Liver (tissue), 3 donors: ENCODE data around the gene ST7.

Experiments used
- EGR1 ChIP-seq, 2 donors: IDR thresholded peaks; 2 replicates each; pipeline ENCODE4 v1.6.1; 2016 to 2018; ENCODE audit warnings: antibody characterized with exemption in 2 of 2, low read depth in 2 of 2
- FOXA1 ChIP-seq: IDR thresholded peaks from 2 replicates; pipeline ENCODE4 v1.6.1; 2016; ENCODE audit warnings: antibody characterized with exemption
- JUND ChIP-seq, 2 donors: IDR thresholded peaks; 2 replicates each; pipeline ENCODE4 v1.6.1; 2016; ENCODE audit warnings: antibody characterized with exemption in 2 of 2
- NR2F2 ChIP-seq: IDR thresholded peaks from 2 replicates; pipeline ENCODE4 v1.6.1; 2016; ENCODE audit warnings: antibody characterized with exemption
- SP1 ChIP-seq: IDR thresholded peaks from 2 replicates; pipeline ENCODE4 v1.6.1; 2018; ENCODE audit warnings: antibody characterized with exemption, mild to moderate bottlenecking
- TAF1 ChIP-seq: conservative IDR thresholded peaks from 2 replicates; pipeline ENCODE4 v1.6.1; 2016; ENCODE audit warnings: antibody characterized with exemption, mild to moderate bottlenecking
- YY1 ChIP-seq: IDR thresholded peaks from 2 replicates; pipeline ENCODE4 v1.6.1; 2016; ENCODE audit warnings: antibody characterized with exemption, mild to moderate bottlenecking
- TF ChIP-seq, protein P1 (sequence below): fragments of 150-350 bp; IDR thresholded peaks from 2 replicates; pipeline ENCODE4 v1.5.1; 2017; ENCODE audit warnings: improper control_type of control experiment, low read depth, low read length; ENCODE audit not compliant: missing input control
- TF ChIP-seq, protein P2 (sequence below): IDR thresholded peaks from 2 replicates; pipeline ENCODE4 v1.6.1; 2016; ENCODE audit warnings: antibody characterized with exemption
- TF ChIP-seq, protein P3 (sequence below): IDR thresholded peaks from 2 replicates; pipeline ENCODE4 v1.6.1; 2016; ENCODE audit warnings: antibody characterized with exemption, mild to moderate bottlenecking
- TF ChIP-seq, protein P4 (sequence below): IDR thresholded peaks from 2 replicates; pipeline ENCODE4 v1.6.1; 2016; ENCODE audit warnings: antibody characterized with exemption
- donor health status: healthy.
- donor health status: healthy.

DNA sequence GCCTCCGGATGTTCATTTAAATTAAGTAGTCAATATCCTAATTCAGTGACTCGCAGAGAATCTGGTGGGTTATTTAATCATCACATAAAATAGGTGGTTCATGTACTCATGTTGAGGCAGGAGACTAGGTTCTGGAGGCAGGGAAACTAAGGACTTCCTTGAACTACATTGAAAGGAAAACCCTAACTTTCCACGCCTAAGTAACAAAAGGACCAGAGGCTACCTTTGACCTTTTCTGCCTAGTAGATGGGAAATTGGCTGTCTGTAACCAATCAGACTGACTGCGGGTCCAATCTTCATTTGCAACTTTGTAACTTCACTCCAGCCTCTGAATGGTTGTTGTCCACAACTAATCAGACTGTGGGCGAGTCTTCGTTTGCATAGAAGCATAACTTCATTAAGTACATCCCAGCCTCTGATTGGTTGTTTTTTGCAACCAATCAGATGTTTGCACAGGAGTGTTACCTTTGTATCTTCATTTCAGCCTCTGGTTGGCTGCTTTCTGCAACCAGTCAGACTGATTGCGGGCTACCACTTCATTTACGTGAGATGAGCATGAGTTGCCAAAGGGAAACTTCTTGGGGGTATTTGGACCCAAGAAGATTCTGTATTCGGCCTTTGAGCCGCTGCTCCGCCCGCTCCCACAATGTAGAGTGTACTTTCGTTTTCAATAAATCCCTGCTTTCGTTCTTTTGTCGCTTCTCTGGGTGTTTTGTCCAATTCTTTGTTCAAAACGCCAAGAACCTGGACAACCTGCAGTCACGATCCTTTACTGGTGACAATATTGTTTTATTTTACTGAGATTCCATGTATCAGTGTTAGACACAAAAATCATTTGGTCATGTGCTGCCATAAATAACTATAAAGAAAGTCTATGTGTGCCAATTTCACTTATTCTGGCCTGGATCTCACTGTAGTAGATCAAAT lies 1.7 kb upstream of the ST7 start:
- TF ChIP-seq, protein P1, sequence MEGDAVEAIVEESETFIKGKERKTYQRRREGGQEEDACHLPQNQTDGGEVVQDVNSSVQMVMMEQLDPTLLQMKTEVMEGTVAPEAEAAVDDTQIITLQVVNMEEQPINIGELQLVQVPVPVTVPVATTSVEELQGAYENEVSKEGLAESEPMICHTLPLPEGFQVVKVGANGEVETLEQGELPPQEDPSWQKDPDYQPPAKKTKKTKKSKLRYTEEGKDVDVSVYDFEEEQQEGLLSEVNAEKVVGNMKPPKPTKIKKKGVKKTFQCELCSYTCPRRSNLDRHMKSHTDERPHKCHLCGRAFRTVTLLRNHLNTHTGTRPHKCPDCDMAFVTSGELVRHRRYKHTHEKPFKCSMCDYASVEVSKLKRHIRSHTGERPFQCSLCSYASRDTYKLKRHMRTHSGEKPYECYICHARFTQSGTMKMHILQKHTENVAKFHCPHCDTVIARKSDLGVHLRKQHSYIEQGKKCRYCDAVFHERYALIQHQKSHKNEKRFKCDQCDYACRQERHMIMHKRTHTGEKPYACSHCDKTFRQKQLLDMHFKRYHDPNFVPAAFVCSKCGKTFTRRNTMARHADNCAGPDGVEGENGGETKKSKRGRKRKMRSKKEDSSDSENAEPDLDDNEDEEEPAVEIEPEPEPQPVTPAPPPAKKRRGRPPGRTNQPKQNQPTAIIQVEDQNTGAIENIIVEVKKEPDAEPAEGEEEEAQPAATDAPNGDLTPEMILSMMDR: no peak
- TF ChIP-seq YY1 (no peak), TAF1 (no peak), NR2F2 (no peak), JUND (IDR thresholded peaks at IDR 0.05) (no peak), FOXA1 (no peak), EGR1 (IDR thresholded peaks at IDR 0.05; ENCODE audit: low read depth in 2 of 2) (no peak), SP1 (no peak)
- TF ChIP-seq, protein P2, sequence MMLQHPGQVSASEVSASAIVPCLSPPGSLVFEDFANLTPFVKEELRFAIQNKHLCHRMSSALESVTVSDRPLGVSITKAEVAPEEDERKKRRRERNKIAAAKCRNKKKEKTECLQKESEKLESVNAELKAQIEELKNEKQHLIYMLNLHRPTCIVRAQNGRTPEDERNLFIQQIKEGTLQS: no peak
- TF ChIP-seq, protein P3, sequence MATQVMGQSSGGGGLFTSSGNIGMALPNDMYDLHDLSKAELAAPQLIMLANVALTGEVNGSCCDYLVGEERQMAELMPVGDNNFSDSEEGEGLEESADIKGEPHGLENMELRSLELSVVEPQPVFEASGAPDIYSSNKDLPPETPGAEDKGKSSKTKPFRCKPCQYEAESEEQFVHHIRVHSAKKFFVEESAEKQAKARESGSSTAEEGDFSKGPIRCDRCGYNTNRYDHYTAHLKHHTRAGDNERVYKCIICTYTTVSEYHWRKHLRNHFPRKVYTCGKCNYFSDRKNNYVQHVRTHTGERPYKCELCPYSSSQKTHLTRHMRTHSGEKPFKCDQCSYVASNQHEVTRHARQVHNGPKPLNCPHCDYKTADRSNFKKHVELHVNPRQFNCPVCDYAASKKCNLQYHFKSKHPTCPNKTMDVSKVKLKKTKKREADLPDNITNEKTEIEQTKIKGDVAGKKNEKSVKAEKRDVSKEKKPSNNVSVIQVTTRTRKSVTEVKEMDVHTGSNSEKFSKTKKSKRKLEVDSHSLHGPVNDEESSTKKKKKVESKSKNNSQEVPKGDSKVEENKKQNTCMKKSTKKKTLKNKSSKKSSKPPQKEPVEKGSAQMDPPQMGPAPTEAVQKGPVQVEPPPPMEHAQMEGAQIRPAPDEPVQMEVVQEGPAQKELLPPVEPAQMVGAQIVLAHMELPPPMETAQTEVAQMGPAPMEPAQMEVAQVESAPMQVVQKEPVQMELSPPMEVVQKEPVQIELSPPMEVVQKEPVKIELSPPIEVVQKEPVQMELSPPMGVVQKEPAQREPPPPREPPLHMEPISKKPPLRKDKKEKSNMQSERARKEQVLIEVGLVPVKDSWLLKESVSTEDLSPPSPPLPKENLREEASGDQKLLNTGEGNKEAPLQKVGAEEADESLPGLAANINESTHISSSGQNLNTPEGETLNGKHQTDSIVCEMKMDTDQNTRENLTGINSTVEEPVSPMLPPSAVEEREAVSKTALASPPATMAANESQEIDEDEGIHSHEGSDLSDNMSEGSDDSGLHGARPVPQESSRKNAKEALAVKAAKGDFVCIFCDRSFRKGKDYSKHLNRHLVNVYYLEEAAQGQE: no peak
- TF ChIP-seq, protein P4, sequence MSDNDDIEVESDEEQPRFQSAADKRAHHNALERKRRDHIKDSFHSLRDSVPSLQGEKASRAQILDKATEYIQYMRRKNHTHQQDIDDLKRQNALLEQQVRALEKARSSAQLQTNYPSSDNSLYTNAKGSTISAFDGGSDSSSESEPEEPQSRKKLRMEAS: no peak
